ENCODE data around the gene RS1. TPM values are rescaled to one million over a fixed set of nuclear protein-coding genes. Genes with fewer than 3 reads are reported as not detected.

Gene RS1
- total RNA-seq, 4 donors from 2014 or later, result not detected

DNA sequence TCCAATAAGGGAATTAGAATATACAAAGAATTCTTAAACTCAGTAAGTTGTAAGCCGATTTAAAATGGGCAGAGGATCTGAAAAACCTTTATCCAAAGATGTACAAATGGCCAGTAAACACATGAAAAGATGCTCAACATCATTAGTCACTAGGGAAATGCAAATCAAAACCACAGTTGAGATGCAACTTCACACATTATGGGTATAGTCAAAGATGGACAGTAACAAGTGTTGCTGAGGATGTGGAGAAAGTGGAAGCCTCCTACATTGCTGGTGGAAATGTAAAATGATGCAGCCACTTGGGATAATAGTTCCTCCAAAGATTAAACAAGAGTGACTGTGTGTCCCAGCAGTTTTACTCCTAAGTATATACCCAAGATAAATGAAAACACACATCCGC lies 32.6 kb downstream of the RS1 start:
- no peak for DNase-seq (ENCODE audit: low spot score in 2 of 2)
- TF ChIP-seq, protein P1, sequence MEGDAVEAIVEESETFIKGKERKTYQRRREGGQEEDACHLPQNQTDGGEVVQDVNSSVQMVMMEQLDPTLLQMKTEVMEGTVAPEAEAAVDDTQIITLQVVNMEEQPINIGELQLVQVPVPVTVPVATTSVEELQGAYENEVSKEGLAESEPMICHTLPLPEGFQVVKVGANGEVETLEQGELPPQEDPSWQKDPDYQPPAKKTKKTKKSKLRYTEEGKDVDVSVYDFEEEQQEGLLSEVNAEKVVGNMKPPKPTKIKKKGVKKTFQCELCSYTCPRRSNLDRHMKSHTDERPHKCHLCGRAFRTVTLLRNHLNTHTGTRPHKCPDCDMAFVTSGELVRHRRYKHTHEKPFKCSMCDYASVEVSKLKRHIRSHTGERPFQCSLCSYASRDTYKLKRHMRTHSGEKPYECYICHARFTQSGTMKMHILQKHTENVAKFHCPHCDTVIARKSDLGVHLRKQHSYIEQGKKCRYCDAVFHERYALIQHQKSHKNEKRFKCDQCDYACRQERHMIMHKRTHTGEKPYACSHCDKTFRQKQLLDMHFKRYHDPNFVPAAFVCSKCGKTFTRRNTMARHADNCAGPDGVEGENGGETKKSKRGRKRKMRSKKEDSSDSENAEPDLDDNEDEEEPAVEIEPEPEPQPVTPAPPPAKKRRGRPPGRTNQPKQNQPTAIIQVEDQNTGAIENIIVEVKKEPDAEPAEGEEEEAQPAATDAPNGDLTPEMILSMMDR (IDR thresholded peaks at IDR 0.05), result no peak
- TF ChIP-seq POLR2A (IDR thresholded peaks at IDR 0.05), result no peak
- 90 to 96% methylated on average over 2 of the region's 2 CpGs for WGBS, 2 donors
- no peak overlapping the region for H3K4me3 ChIP-seq (ENCODE audit: low read depth, poor library complexity, severe bottlenecking)
- intact Hi-C loops (cut with DNase I; ENCODE audit: low total_unique reads), result no loop called here

DNA sequence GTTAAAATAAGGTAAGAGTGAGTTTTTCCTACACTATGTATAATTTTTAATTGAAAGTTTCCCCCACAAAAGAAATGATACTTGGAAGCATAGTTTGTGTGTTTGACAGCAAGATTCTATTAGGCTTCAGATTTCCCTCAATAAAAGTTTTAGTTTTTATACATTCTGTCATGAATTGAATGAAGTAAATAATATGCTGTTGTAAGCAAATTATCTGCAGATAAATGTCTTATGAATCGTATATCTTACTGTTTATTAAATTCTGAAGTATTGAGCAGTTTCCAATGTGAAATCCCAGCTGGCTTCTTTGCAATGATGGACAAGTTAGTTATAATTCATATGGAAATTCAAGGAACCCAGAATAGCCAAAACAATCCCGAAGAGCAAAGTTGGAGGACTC lies 33.5 kb downstream of the RS1 start:
- H3K4me3 ChIP-seq (ENCODE audit: low read depth, poor library complexity, severe bottlenecking), result no peak overlapping the region
- 86 to 91% methylated on average over 2 of the region's 2 CpGs for WGBS, 2 donors
- no peak for DNase-seq (ENCODE audit: low spot score in 2 of 2)
- intact Hi-C loops (cut with DNase I; ENCODE audit: low total_unique reads), result no loop called here
- TF ChIP-seq, protein P1 (IDR thresholded peaks at IDR 0.05), result no peak
- TF ChIP-seq POLR2A (IDR thresholded peaks at IDR 0.05), result no peak

DNA sequence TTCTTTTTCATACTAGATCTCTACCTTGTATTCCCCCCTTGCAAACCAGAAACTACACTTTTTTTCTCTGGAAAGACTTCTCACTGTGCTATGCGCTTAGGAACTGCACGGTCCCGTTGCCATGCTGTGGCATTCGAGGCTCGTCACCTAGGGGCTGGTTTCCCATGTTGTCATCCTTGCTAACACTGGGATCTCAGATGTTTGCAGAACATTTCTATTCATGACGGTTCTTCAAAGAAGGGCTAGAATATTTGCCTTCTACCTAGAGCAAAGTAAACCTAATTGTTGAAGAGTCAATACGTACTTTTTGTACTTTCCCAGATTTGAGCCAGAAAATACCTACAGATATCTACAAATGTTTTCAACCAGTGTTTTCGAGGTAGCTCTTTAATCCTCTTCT lies 41.0 kb downstream of the RS1 start:
- no peak overlapping the region for H3K4me3 ChIP-seq (ENCODE audit: low read depth, poor library complexity, severe bottlenecking)
- no peak for DNase-seq (ENCODE audit: low spot score in 2 of 2)
- intact Hi-C loops (cut with DNase I; ENCODE audit: low total_unique reads), result no loop called here
- TF ChIP-seq, protein P1 (IDR thresholded peaks at IDR 0.05), result no peak
- no peak for TF ChIP-seq POLR2A (IDR thresholded peaks at IDR 0.05)
- 89 to 92% methylated on average over 8 of the region's 8 CpGs for WGBS, 2 donors

DNA sequence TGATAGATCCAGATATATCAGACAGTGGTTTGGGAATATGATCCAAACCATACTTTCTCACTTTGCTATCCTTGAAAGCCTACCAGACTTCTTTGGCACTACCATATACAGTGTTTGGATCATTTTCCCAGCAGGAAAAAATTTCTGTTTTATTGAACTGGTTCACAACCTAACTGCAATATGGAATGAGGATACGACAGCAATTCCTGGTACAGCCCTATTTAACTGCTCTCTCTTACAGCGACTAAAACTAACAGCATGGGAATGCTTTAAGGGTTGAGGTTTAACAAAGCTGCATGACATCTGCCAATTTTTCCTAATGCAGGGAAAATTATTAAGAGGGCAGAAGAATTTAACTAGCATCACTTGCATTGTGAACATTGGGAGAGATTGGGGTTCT lies 47.3 kb downstream of the RS1 start:
- 81 to 88% methylated on average over 2 of the region's 2 CpGs for WGBS, 2 donors
- TF ChIP-seq POLR2A (IDR thresholded peaks at IDR 0.05), result no peak
- TF ChIP-seq, protein P1 (IDR thresholded peaks at IDR 0.05), result no peak
- no peak for DNase-seq (ENCODE audit: low spot score in 2 of 2)
- intact Hi-C loops (cut with DNase I; ENCODE audit: low total_unique reads), result no loop called here
- H3K4me3 ChIP-seq (ENCODE audit: low read depth, poor library complexity, severe bottlenecking), result no peak overlapping the region

DNA sequence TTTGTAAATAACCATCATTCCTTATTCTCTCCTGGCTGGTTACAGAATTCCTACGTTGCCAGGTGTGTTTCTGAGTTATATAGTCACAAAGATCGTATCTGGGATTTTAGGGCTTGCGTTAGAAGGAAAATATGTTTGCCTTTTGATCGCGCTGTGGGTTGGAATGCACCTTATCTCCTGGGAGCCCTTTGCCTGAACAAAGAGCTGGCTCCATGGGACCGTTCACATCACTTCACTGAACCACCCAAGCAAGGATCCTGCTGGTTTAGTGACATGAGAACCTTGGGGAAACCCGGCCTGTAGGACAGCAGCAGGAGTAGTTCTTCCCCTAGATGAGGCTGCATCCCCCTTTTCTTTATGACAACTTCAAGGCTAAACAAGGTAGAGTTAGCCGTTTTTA lies 51.6 kb downstream of the RS1 start:
- no peak for TF ChIP-seq POLR2A (IDR thresholded peaks at IDR 0.05)
- TF ChIP-seq, protein P1 (IDR thresholded peaks at IDR 0.05), result no peak
- 87 to 91% methylated on average over 8 of the region's 8 CpGs for WGBS, 2 donors
- H3K4me3 ChIP-seq (ENCODE audit: low read depth, poor library complexity, severe bottlenecking), result no peak overlapping the region
- no peak for DNase-seq (ENCODE audit: low spot score in 2 of 2)
- intact Hi-C loops (cut with DNase I; ENCODE audit: low total_unique reads), result no loop called here

DNA sequence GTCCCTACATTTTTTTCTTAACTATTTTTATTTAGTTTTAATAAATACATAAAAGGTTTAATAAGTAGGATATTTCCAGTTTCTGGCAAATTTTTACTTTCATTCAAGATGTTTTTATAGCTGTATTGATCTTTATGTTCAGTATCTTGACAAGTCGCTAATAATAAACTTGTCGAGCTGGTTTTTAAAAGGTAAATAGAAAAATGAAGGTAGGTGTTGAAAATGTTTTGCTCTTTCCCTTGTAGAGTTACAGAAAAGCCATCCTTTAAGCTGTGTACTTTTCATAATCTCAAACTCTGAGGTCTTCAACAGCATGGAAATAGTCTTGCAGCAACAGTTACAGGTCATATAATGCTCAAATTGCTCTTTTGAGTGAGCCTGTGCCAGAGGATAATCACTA lies 52.6 kb downstream of the RS1 start:
- TF ChIP-seq, protein P1 (IDR thresholded peaks at IDR 0.05), result no peak
- no peak for TF ChIP-seq POLR2A (IDR thresholded peaks at IDR 0.05)
- no peak for DNase-seq (ENCODE audit: low spot score in 2 of 2)
- intact Hi-C loops (cut with DNase I; ENCODE audit: low total_unique reads), result no loop called here
- H3K4me3 ChIP-seq (ENCODE audit: low read depth, poor library complexity, severe bottlenecking), result no peak overlapping the region
- 80 to 89% methylated on average over 2 of the region's 2 CpGs for WGBS, 2 donors
